ENCODE results near the gene SAXO2. TPM values are rescaled to one million over a fixed set of nuclear protein-coding genes. Genes with fewer than 3 reads are reported as not detected.
"Not testable (repeated sequence)": the region's sequence is repeated elsewhere in the genome, so short reads cannot be mapped to it uniquely, and the experiment has no call there.

The SAXO2 gene, protein sequence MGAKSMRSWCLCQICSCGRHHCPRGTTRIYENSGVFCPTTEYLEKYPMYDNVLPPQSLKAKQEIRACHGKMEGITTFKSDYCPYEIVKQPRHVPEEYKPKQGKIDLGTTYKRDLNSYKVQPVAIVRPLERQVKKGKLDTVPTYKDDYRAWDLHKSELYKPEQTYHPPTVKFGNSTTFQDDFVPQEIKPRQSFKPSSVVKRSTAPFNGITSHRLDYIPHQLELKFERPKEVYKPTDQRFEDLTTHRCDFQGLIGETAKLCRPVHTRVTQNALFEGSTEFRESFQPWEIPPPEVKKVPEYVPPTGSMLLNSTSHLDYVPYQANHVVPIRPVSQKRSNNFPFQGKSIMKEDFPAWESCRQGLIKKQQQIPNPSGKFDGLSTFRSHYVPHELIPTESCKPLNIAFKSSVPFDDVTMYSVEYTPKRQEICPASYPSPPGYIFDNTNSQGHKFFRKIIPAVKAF
- 4.6 TPM for polyA plus RNA-seq (2013, experiment 1 of 2)
- polyA plus RNA-seq (2013, experiment 2 of 2) = 4.8 TPM

DNA sequence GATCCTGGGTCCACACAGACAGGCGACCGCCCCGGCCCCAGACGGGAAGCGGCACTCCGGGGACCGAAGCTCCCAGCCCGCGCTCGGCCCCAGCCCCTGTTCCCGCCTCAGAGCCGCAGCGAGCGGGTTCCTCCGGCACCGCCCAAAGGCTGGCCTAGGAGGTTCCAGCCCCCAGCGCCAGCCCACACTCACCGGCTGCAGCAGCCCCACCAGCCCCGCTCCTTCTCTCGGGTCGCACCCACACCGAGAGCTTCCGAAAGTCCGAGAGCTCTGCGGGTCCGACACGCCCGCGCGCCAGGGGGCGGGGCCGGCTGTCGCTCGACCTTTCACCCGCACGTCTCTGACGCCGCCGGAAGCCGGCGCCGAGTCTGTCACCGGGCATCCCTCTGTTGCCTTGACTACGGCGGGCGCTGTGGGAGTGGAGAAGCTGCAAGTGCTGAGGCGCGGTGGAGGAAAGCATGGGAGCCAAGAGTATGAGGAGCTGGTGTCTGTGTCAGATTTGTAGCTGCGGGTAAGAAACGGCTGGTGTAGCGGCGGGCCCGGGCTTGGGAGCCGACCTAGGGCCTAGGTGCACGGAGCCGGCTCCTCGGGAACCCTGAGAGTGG lies at the start of gene SAXO2, which contains the start of gene EFL1:
SAXO2 (plus strand) TSS at position 397 of the 605 bp plus-strand sequence; CDS start at position 459, 62 bp downstream.
EFL1 (minus strand) TSS at position 313 of the 605 bp plus-strand sequence. CDS start 956 bp downstream, outside the sequence.
- Histone ChIP-seq H4K8ac (ENCODE audit: low read depth, low read length) (no peak within 1 kb of the TSS), H3K27ac (replicated peaks; ENCODE audit: low read length) (peak within 1 kb of the TSS; percentile 83), H3K9ac (ENCODE audit: low read depth, low read length, poor library complexity) (peak within 1 kb of the TSS; percentile 93), H3K4me1 (ENCODE audit: control insufficient read depth in 2 of 2, insufficient read depth in 1 of 2, low read depth in 1 of 2, low read length in 2 of 2) (peaks cover 0 to 3% of the 10 kb centered on the region in 2 donors), H3K9me3 (replicated peaks in 1 of 2; ENCODE audit: control insufficient read depth in 2 of 2, insufficient read depth in 1 of 2, low read depth in 1 of 2, low read length in 2 of 2) (no peaks in the 10 kb centered on the region), H3K79me1 (ENCODE audit: low read depth, low read length) (peaks cover 4% of the 10 kb centered on the region), H2BK5ac (ENCODE audit: low read length) (no peak within 1 kb of the TSS), H3K4me2 (ENCODE audit: insufficient read depth, low read length, poor library complexity, severe bottlenecking) (peak within 1 kb of the TSS; percentile 82), H3K14ac (ENCODE audit: low read length) (peak within 1 kb of the TSS; percentile 100), H4K91ac (ENCODE audit: low read depth, low read length, poor library complexity) (no peak within 1 kb of the TSS), H2AFZ (ENCODE audit: low read length) (peak within 1 kb of the TSS; percentile 100), H3K4me3 (ENCODE audit: low read length in 2 of 2) (peak within 1 kb of the TSS; percentile 87 to 96), H2BK15ac (ENCODE audit: low read length) (peak within 1 kb of the TSS; percentile 58), H2BK12ac (ENCODE audit: low read length) (no peak within 1 kb of the TSS), H2AK5ac (ENCODE audit: low read depth, low read length) (no peak within 1 kb of the TSS), H3K27me3 (ENCODE audit: control insufficient read depth in 3 of 3, insufficient read depth in 3 of 3, low read depth in 1 of 3, low read length in 3 of 3) (no peaks in the 10 kb centered on the region), H3K23ac (ENCODE audit: low read depth, low read length, poor library complexity) (peak within 1 kb of the TSS; percentile 9), H3K4ac (ENCODE audit: low read length) (no peak within 1 kb of the TSS), H3K18ac (ENCODE audit: low read length) (peak within 1 kb of the TSS; percentile 99), H3K36me3 (replicated peaks in 1 of 2; ENCODE audit: control insufficient read depth in 2 of 2, insufficient read depth in 2 of 2, low read length in 2 of 2) (peaks cover 4 to 33% of the 10 kb centered on the region in 2 donors), H2BK120ac (ENCODE audit: low read depth, low read length) (peak within 1 kb of the TSS; percentile 94)
- WGBS, 2 donors (ENCODE audit: extremely low coverage in 2 of 2, insufficient read length in 2 of 2, insufficient replicate concordance in 1 of 2) = no CpG with 5 or more reads among the region's 57 CpGs
- peak; percentile 85 for DNase-seq (ENCODE audit: low spot score)

DNA sequence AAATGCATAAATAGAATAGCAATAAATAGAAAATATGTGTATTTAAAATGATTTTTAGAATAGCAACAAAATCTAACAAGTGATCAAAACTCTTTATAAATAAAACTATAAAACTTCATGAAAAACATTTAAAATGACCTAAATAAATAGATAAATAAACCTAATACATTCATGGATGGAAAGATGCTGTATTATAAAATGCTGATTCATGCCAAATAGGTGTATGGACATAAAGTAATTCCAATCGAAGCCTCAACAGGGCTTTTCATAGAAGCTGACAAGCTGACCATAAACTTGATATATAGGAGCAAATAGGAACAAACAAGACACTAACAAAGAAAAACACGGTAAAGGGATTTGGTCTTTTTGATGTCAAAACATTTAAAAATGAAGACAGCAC lies 46.5 kb upstream of the SAXO2 start:
- H2AFZ ChIP-seq (ENCODE audit: low read length); H3K18ac ChIP-seq (ENCODE audit: low read length); DNase-seq (ENCODE audit: low spot score); H2AK5ac ChIP-seq (ENCODE audit: low read depth, low read length); H2BK12ac ChIP-seq (ENCODE audit: low read length); H3K27me3 ChIP-seq (ENCODE audit: control insufficient read depth in 3 of 3, insufficient read depth in 3 of 3, low read depth in 1 of 3, low read length in 3 of 3); H3K4me3 ChIP-seq (ENCODE audit: low read length in 2 of 2); H2BK15ac ChIP-seq (ENCODE audit: low read length); H3K14ac ChIP-seq (ENCODE audit: low read length); H3K4ac ChIP-seq (ENCODE audit: low read length); H3K4me1 ChIP-seq (ENCODE audit: control insufficient read depth in 2 of 2, insufficient read depth in 1 of 2, low read depth in 1 of 2, low read length in 2 of 2); H4K91ac ChIP-seq (ENCODE audit: low read depth, low read length, poor library complexity); H2BK5ac ChIP-seq (ENCODE audit: low read length); H3K9me3 ChIP-seq (replicated peaks in 1 of 2; ENCODE audit: control insufficient read depth in 2 of 2, insufficient read depth in 1 of 2, low read depth in 1 of 2, low read length in 2 of 2); H3K23ac ChIP-seq (ENCODE audit: low read depth, low read length, poor library complexity); H3K79me1 ChIP-seq (ENCODE audit: low read depth, low read length); H3K27ac ChIP-seq (replicated peaks; ENCODE audit: low read length); H2BK120ac ChIP-seq (ENCODE audit: low read depth, low read length); H4K8ac ChIP-seq (ENCODE audit: low read depth, low read length); H3K4me2 ChIP-seq (ENCODE audit: insufficient read depth, low read length, poor library complexity, severe bottlenecking); H3K9ac ChIP-seq (ENCODE audit: low read depth, low read length, poor library complexity): not testable (repeated sequence)
- H3K36me3 ChIP-seq (replicated peaks in 1 of 2; ENCODE audit: control insufficient read depth in 2 of 2, insufficient read depth in 2 of 2, low read length in 2 of 2) = peaks cover 3 to 57% of the 10 kb centered on the region in 2 donors
- WGBS, 2 donors (ENCODE audit: extremely low coverage in 2 of 2, insufficient read length in 2 of 2, insufficient replicate concordance in 1 of 2) = no CpG with 5 or more reads among the region's 2 CpGs

DNA sequence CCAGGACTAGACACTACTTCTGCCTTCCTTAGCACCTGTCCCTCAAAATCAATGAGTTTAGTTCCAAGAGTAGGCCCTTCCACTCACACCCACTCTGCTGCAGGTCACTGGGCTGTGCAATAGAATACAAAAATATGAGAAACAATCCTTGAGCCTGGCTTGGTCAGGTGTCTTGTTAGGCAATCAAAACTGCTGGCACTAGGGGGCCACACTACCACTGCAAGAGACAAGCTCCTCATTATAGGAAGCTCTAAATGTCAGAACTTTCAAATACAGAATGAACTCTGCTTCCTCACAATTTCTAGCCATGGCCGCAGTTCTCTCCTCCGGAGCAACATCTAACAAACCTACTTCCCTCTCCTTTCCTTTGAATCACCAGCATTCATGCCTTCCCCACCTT lies 41.1 kb upstream of the SAXO2 start:
- H4K8ac ChIP-seq (ENCODE audit: low read depth, low read length); DNase-seq (ENCODE audit: low spot score); H2BK15ac ChIP-seq (ENCODE audit: low read length); H2BK12ac ChIP-seq (ENCODE audit: low read length); H3K4me2 ChIP-seq (ENCODE audit: insufficient read depth, low read length, poor library complexity, severe bottlenecking); H3K18ac ChIP-seq (ENCODE audit: low read length); H2AFZ ChIP-seq (ENCODE audit: low read length); H3K14ac ChIP-seq (ENCODE audit: low read length); H3K27me3 ChIP-seq (ENCODE audit: control insufficient read depth in 3 of 3, insufficient read depth in 3 of 3, low read depth in 1 of 3, low read length in 3 of 3); H3K9ac ChIP-seq (ENCODE audit: low read depth, low read length, poor library complexity); H3K4ac ChIP-seq (ENCODE audit: low read length); H3K9me3 ChIP-seq (replicated peaks in 1 of 2; ENCODE audit: control insufficient read depth in 2 of 2, insufficient read depth in 1 of 2, low read depth in 1 of 2, low read length in 2 of 2); H2BK5ac ChIP-seq (ENCODE audit: low read length); H3K79me1 ChIP-seq (ENCODE audit: low read depth, low read length); H3K4me3 ChIP-seq (ENCODE audit: low read length in 2 of 2); H2BK120ac ChIP-seq (ENCODE audit: low read depth, low read length); H3K23ac ChIP-seq (ENCODE audit: low read depth, low read length, poor library complexity); H2AK5ac ChIP-seq (ENCODE audit: low read depth, low read length); H3K27ac ChIP-seq (replicated peaks; ENCODE audit: low read length); H4K91ac ChIP-seq (ENCODE audit: low read depth, low read length, poor library complexity); H3K4me1 ChIP-seq (ENCODE audit: control insufficient read depth in 2 of 2, insufficient read depth in 1 of 2, low read depth in 1 of 2, low read length in 2 of 2): not testable (repeated sequence)
- H3K36me3 ChIP-seq (replicated peaks in 1 of 2; ENCODE audit: control insufficient read depth in 2 of 2, insufficient read depth in 2 of 2, low read length in 2 of 2) = peaks cover 3 to 53% of the 10 kb centered on the region in 2 donors
- no CpG with 5 or more reads among the region's 2 CpGs for WGBS, 2 donors (ENCODE audit: extremely low coverage in 2 of 2, insufficient read length in 2 of 2, insufficient replicate concordance in 1 of 2)

DNA sequence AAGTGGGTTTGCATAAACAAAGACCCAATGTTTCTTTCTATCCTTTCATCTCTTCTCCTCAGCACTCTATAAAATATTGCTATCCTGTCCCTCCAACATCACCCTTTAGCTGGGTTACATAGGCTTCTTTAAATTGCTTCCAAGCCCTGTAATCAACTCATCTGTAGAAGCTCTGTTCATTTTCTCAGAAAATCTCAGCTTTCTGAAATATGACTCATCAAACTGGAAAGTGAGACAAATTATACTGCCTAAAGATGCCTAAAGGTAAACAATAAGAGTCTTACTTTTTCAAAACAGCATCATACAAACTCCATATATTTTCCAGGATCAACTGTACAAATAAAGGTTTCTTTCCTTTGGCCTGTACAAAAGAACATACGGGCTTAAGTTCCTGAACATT lies 33.9 kb upstream of the SAXO2 start:
- Histone ChIP-seq H3K36me3 (replicated peaks in 1 of 2; ENCODE audit: control insufficient read depth in 2 of 2, insufficient read depth in 2 of 2, low read length in 2 of 2) (peaks cover 0 to 61% of the 10 kb centered on the region in 2 donors), H2BK5ac (ENCODE audit: low read length) (no peak overlapping the region), H3K9me3 (replicated peaks in 1 of 2; ENCODE audit: control insufficient read depth in 2 of 2, insufficient read depth in 1 of 2, low read depth in 1 of 2, low read length in 2 of 2) (no peaks in the 10 kb centered on the region), H3K4me2 (ENCODE audit: insufficient read depth, low read length, poor library complexity, severe bottlenecking) (no peak overlapping the region), H2BK15ac (ENCODE audit: low read length) (no peak overlapping the region), H2BK12ac (ENCODE audit: low read length) (no peak overlapping the region), H4K91ac (ENCODE audit: low read depth, low read length, poor library complexity) (no peak overlapping the region), H2AFZ (ENCODE audit: low read length) (no peak overlapping the region), H3K27me3 (ENCODE audit: control insufficient read depth in 3 of 3, insufficient read depth in 3 of 3, low read depth in 1 of 3, low read length in 3 of 3) (no peaks in the 10 kb centered on the region), H3K18ac (ENCODE audit: low read length) (no peak overlapping the region), H3K23ac (ENCODE audit: low read depth, low read length, poor library complexity) (no peak overlapping the region), H2AK5ac (ENCODE audit: low read depth, low read length) (no peak overlapping the region), H3K4ac (ENCODE audit: low read length) (no peak overlapping the region), H3K79me1 (ENCODE audit: low read depth, low read length) (no peaks in the 10 kb centered on the region), H3K4me1 (ENCODE audit: control insufficient read depth in 2 of 2, insufficient read depth in 1 of 2, low read depth in 1 of 2, low read length in 2 of 2) (peaks cover 0 to 5% of the 10 kb centered on the region in 2 donors), H2BK120ac (ENCODE audit: low read depth, low read length) (no peak overlapping the region), H3K4me3 (ENCODE audit: low read length in 2 of 2) (no peak overlapping the region), H4K8ac (ENCODE audit: low read depth, low read length) (no peak overlapping the region), H3K9ac (ENCODE audit: low read depth, low read length, poor library complexity) (no peak overlapping the region), H3K27ac (replicated peaks; ENCODE audit: low read length) (no peak overlapping the region), H3K14ac (ENCODE audit: low read length) (no peak overlapping the region)
- no CpG with 5 or more reads among the region's 1 CpG for WGBS, 2 donors (ENCODE audit: extremely low coverage in 2 of 2, insufficient read length in 2 of 2, insufficient replicate concordance in 1 of 2)
- no peak for DNase-seq (ENCODE audit: low spot score)

Data from neuronal stem cell (in vitro differentiated cells).